ENCODE results near the gene PRMT1.

PRMT1 gene

GRCh38 chr19:49651029-49651819 lies 25.8 kb upstream of the PRMT1 start:
- DNase-seq (ENCODE audit: low read depth in 2 of 2): no peak

GRCh38 chr19:49651820-49652550 lies 25.1 kb upstream of the PRMT1 start:
- no peak for DNase-seq (ENCODE audit: low read depth in 2 of 2)

GRCh38 chr19:49652551-49653465 lies 24.3 kb upstream of the PRMT1 start:
- DNase-seq (ENCODE audit: low read depth in 2 of 2): no peak

GRCh38 chr19:49653466-49653806 lies 23.6 kb upstream of the PRMT1 start:
- no peak for DNase-seq (ENCODE audit: low read depth in 2 of 2)

GRCh38 chr19:49654581-49654980 lies 22.5 kb upstream of the PRMT1 start:
- DNase-seq (ENCODE audit: low read depth in 2 of 2): no peak

GRCh38 chr19:49655570-49656455 lies 21.3 kb upstream of the PRMT1 start:
- DNase-seq (ENCODE audit: low read depth in 2 of 2): no peak

GRCh38 chr19:49656456-49657109 lies 20.5 kb upstream of the PRMT1 start:
- no peak for DNase-seq (ENCODE audit: low read depth in 2 of 2)

GRCh38 chr19:49657493-49658138 lies 19.5 kb upstream of the PRMT1 start:
- no peak for DNase-seq (ENCODE audit: low read depth in 2 of 2)

GRCh38 chr19:49658139-49658517 lies 18.9 kb upstream of the PRMT1 start:
- DNase-seq (ENCODE audit: low read depth in 2 of 2): no peak

- no peak for DNase-seq (ENCODE audit: low read depth in 2 of 2)
Measured at GRCh38 chr19:49658566-49659442, 18.3 kb upstream of the PRMT1 start.

- no peak for DNase-seq (ENCODE audit: low read depth in 2 of 2)
Measured at GRCh38 chr19:49660338-49660961, 16.6 kb upstream of the PRMT1 start.

- DNase-seq (ENCODE audit: low read depth in 2 of 2): no peak
Measured at GRCh38 chr19:49662011-49662410, 15.1 kb upstream of the PRMT1 start.

GRCh38 chr19:49663224-49663623 lies 13.8 kb upstream of the PRMT1 start:
- DNase-seq (ENCODE audit: low read depth in 2 of 2): no peak

- peak; percentile 92 to 97 for DNase-seq (ENCODE audit: low read depth in 2 of 2)
Measured at GRCh38 chr19:49664171-49665035, 12.7 kb upstream of the PRMT1 start.

- DNase-seq (ENCODE audit: low read depth in 2 of 2): no peak
Measured at GRCh38 chr19:49665036-49665350, 12.1 kb upstream of the PRMT1 start.

- peak; percentile 99 to 100 for DNase-seq (ENCODE audit: low read depth in 2 of 2)
Measured at GRCh38 chr19:49665351-49666119, 11.5 kb upstream of the PRMT1 start, which contains the start of the genes BCL2L12 and IRF3. BCL2L12 (plus strand) TSS chr19:49665933; CDS start chr19:49666693, 760 bp downstream. IRF3 (minus strand) TSS chr19:49665857; CDS start chr19:49664838, 1,019 bp downstream.

GRCh38 chr19:49666120-49666444 lies 11.0 kb upstream of the PRMT1 start:
- no peak for DNase-seq (ENCODE audit: low read depth in 2 of 2)
